SU-DHL-6 (cell line): Measurements from ENCODE around the gene PTPRG.

Experiments used
- H2AFZ ChIP-seq: fragments of 200-600 bp; sonication (generic); 2 replicates; pipeline ENCODE4 v1.6.1; 2014; ENCODE audit warnings: low read depth, mild to moderate bottlenecking, moderate library complexity, mixed read lengths, antibody characterized with exemption, low read length; ENCODE audit not compliant: severe bottlenecking
- H3F3A ChIP-seq: fragments of 200-600 bp; shearing (Covaris generic); 2 replicates; pipeline ENCODE4 v1.6.0; 2016; ENCODE audit warnings: antibody characterized with exemption, mild to moderate bottlenecking; ENCODE audit not compliant: insufficient read depth
- H3K27ac ChIP-seq: fragments of 200-600 bp; sonication (generic); 2 replicates; pipeline ENCODE4 v1.5.1; 2016; ENCODE audit warnings: low read depth, mild to moderate bottlenecking, low read length, moderate library complexity, mixed read lengths
- H3K27me3 ChIP-seq: fragments of 200-600 bp; sonication (generic), shearing (Covaris generic); 2 replicates; pipeline ENCODE4 v1.6.0; 2014; ENCODE audit warnings: mild to moderate bottlenecking, low read length
- H3K36me3 ChIP-seq: fragments of 200-600 bp; sonication (generic); 2 replicates; pipeline ENCODE4 v1.6.1; 2014; ENCODE audit warnings: mild to moderate bottlenecking, low read length, mixed read lengths
- H3K4me2 ChIP-seq: fragments of 300-600, 200-600 bp; shearing (Covaris generic), sonication (generic); 2 replicates; pipeline ENCODE4 v1.6.0; 2014; ENCODE audit warnings: low read length, low read depth, mild to moderate bottlenecking; ENCODE audit not compliant: poor library complexity, severe bottlenecking
- H3K4me3 ChIP-seq: fragments of 200-600 bp; sonication (generic); 2 replicates; pipeline ENCODE4 v1.5.1; 2014; ENCODE audit warnings: antibody characterized with exemption, low read length, mild to moderate bottlenecking, mixed read lengths; ENCODE audit not compliant: insufficient read depth, poor library complexity, severe bottlenecking
- H3K79me2 ChIP-seq: fragments of 200-600 bp; sonication (generic); 2 replicates; pipeline ENCODE4 v1.6.1; 2014; ENCODE audit warnings: mild to moderate bottlenecking, low read length, moderate library complexity; ENCODE audit not compliant: insufficient read depth
- H3K9ac ChIP-seq: fragments of 200-600 bp; sonication (generic); 2 replicates; pipeline ENCODE4 v1.7.0; 2014; ENCODE audit warnings: mild to moderate bottlenecking, low read length
- H3K9me2 ChIP-seq: fragments of 200-600 bp; sonication (generic); replicated peaks from 2 replicates; pipeline ENCODE4 v1.6.1; 2014; ENCODE audit warnings: low read length; ENCODE audit not compliant: insufficient read depth
- H3K9me3 ChIP-seq: fragments of 200-600 bp; sonication (generic); 2 replicates; pipeline ENCODE4 v1.6.1; 2014; ENCODE audit warnings: low read length, mixed read lengths; ENCODE audit not compliant: insufficient read depth
- H4K20me1 ChIP-seq: fragments of 200-600 bp; sonication (generic); 2 replicates; pipeline ENCODE4 v1.6.1; 2014; ENCODE audit warnings: low read depth, mild to moderate bottlenecking, antibody characterized with exemption, low read length, moderate library complexity, mixed read lengths
- EZH2phosphoT487 ChIP-seq: fragments of 200-600 bp; sonication (generic), shearing (Covaris generic); conservative IDR thresholded peaks from 2 replicates; pipeline ENCODE4 v1.6.1; 2018; ENCODE audit warnings: mild to moderate bottlenecking, antibody characterized with exemption, low read length, moderate library complexity, mixed read lengths
- TF ChIP-seq, protein P1 (sequence below): fragments of 200-600 bp; sonication (generic); IDR thresholded peaks from one replicate; pipeline ENCODE4 v1.5.1; 2017; ENCODE audit warnings: antibody characterized with exemption, mild to moderate bottlenecking, low read length, moderate library complexity; ENCODE audit not compliant: insufficient read depth, poor library complexity, severe bottlenecking

The PTPRG gene

GRCh38 chr3:61864886-61865285, 303.5 kb downstream of the PTPRG start:
- TF ChIP-seq, protein P1, sequence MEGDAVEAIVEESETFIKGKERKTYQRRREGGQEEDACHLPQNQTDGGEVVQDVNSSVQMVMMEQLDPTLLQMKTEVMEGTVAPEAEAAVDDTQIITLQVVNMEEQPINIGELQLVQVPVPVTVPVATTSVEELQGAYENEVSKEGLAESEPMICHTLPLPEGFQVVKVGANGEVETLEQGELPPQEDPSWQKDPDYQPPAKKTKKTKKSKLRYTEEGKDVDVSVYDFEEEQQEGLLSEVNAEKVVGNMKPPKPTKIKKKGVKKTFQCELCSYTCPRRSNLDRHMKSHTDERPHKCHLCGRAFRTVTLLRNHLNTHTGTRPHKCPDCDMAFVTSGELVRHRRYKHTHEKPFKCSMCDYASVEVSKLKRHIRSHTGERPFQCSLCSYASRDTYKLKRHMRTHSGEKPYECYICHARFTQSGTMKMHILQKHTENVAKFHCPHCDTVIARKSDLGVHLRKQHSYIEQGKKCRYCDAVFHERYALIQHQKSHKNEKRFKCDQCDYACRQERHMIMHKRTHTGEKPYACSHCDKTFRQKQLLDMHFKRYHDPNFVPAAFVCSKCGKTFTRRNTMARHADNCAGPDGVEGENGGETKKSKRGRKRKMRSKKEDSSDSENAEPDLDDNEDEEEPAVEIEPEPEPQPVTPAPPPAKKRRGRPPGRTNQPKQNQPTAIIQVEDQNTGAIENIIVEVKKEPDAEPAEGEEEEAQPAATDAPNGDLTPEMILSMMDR: no peak
- TF ChIP-seq EZH2phosphoT487: no peak
- Histone ChIP-seq H3K9me3 (no peaks in the 10 kb centered on the region), H3K9me2 (no peaks in the 10 kb centered on the region), H3K9ac (no peak overlapping the region), H4K20me1 (no peaks in the 10 kb centered on the region), H3K27me3 (no peaks in the 10 kb centered on the region), H3K27ac (no peak overlapping the region), H3K4me3 (no peak overlapping the region), H3K79me2 (no peaks in the 10 kb centered on the region), H3K4me2 (no peak overlapping the region), H3K36me3 (no peaks in the 10 kb centered on the region), H3F3A (no peaks in the 10 kb centered on the region), H2AFZ (no peak overlapping the region)

DNA sequence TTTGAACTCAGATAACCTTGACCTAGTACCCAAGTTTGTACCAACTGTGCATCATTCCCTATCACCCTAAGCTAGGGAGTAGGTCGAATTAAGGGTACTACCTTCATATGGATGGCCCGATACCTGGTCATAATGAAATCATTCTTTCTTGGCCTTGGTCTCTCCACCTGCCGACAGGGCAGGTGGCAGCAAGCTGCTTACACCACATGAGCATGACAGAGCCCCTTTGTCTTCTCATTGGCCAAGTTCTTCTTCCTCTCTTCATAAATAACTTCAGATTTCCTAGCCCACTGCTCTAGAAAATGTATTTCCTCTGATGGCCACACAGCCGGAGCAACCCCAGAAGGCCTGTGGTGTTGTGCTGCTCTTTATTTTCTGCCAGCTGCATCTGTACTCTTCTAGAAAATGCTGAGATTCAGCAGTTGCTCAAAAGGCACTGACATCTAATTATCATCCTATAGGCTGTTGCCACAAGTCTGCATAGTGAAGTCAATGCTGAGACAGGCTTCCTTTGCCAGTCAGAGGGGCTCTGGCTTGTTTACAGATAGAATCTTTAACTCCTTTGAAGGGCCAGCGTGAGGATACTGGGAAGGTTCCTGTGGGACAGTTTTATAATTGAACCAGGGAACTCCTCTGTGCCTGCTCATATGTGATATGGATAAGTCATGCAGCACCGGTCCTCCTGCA, 304.2 kb downstream of the PTPRG start:
- no peaks in the 10 kb centered on the region for H3K79me2 ChIP-seq

GRCh38 chr3:61866153-61866542, 304.8 kb downstream of the PTPRG start:
- H2AFZ ChIP-seq: no peak overlapping the region
- no peaks in the 10 kb centered on the region for H3K9me2 ChIP-seq
- H3K36me3 ChIP-seq: no peaks in the 10 kb centered on the region
- H3K27me3 ChIP-seq: no peaks in the 10 kb centered on the region
- no peak overlapping the region for H3K4me3 ChIP-seq
- H3K4me2 ChIP-seq: no peak overlapping the region
- H3K9ac ChIP-seq: no peak overlapping the region
- TF ChIP-seq EZH2phosphoT487: no peak
- TF ChIP-seq, protein P1: no peak
- H3K27ac ChIP-seq: no peak overlapping the region
- H3F3A ChIP-seq: no peaks in the 10 kb centered on the region
- no peaks in the 10 kb centered on the region for H3K9me3 ChIP-seq
- H4K20me1 ChIP-seq: no peaks in the 10 kb centered on the region
- no peaks in the 10 kb centered on the region for H3K79me2 ChIP-seq

More for the DNA sequence above, 304.2 kb downstream of the PTPRG start:
- H3K36me3 ChIP-seq: no peaks in the 10 kb centered on the region
- TF ChIP-seq, protein P1: no peak
- no peak for TF ChIP-seq EZH2phosphoT487
- no peaks in the 10 kb centered on the region for H3K9me2 ChIP-seq
- H3K9me3 ChIP-seq: no peaks in the 10 kb centered on the region
- H2AFZ ChIP-seq: no peak overlapping the region
- H3K4me2 ChIP-seq: no peak overlapping the region
- H3K27ac ChIP-seq: no peak overlapping the region
- no peak overlapping the region for H3K4me3 ChIP-seq
- H4K20me1 ChIP-seq: no peaks in the 10 kb centered on the region
- H3K9ac ChIP-seq: no peak overlapping the region
- H3K27me3 ChIP-seq: no peaks in the 10 kb centered on the region
- H3F3A ChIP-seq: no peaks in the 10 kb centered on the region
